GM23338 (cell line): ENCODE results near the gene FOCAD. TPM values are rescaled to one million over a fixed set of nuclear protein-coding genes. Genes with fewer than 3 reads are reported as not detected.
A peak's percentile ranks its signal among the peaks of the same experiment; 100 is the strongest.

Source experiments
- ATAC-seq: fragments of 200-7000 bp; cut with Tn5 transposase; 3 replicates; pipeline ENCODE4 v1.9.1; 2020
- DNase-seq: peaks from one replicate; pipeline ENCODE4 v3.0.0-alpha.2; 2015; ENCODE audit warnings: low spot score
- H2AFZ ChIP-seq: fragments of 200-600 bp; sonication (generic); 2 replicates; pipeline ENCODE4 v1.8.0; 2016; ENCODE audit warnings: antibody characterized with exemption, mild to moderate bottlenecking, moderate library complexity
- H3F3A ChIP-seq: fragments of 200-600 bp; sonication (generic); replicated peaks from 2 replicates; pipeline ENCODE4 v1.8.0; 2017; ENCODE audit warnings: antibody characterized with exemption, mixed run types, low read depth
- H3K27ac ChIP-seq: fragments of 200-600 bp; sonication (generic); 2 replicates; pipeline ENCODE4 v1.6.1; 2016; ENCODE audit warnings: low read depth
- H3K27me3 ChIP-seq: fragments of 200-600 bp; sonication (generic); 2 replicates; pipeline ENCODE4 v1.8.0; 2016; ENCODE audit warnings: mild to moderate bottlenecking, mixed run types, moderate library complexity; ENCODE audit not compliant: insufficient read depth
- H3K36me3 ChIP-seq: fragments of 200-600 bp; sonication (generic); 2 replicates; pipeline ENCODE4 v1.8.0; 2016; ENCODE audit warnings: mild to moderate bottlenecking; ENCODE audit not compliant: insufficient read depth
- H3K4me1 ChIP-seq: fragments of 200-600 bp; sonication (generic); 2 replicates; pipeline ENCODE4 v1.8.0; 2016; ENCODE audit warnings: mild to moderate bottlenecking, moderate library complexity; ENCODE audit not compliant: insufficient read depth
- H3K4me2 ChIP-seq: fragments of 200-600 bp; sonication (generic); 2 replicates; pipeline ENCODE4 v1.7.1; 2017; ENCODE audit warnings: mixed run types
- H3K4me3 ChIP-seq: fragments of 200-600 bp; sonication (generic); 2 replicates; pipeline ENCODE4 v1.6.1; 2016; ENCODE audit warnings: mixed run types
- H3K79me2 ChIP-seq: fragments of 200-600 bp; sonication (generic); replicated peaks from 2 replicates; pipeline ENCODE4 v1.8.0; 2017; ENCODE audit warnings: mild to moderate bottlenecking; ENCODE audit not compliant: insufficient read depth
- H3K9me2 ChIP-seq: fragments of 200-600 bp; sonication (generic); 2 replicates; pipeline ENCODE4 v1.8.0; 2017; ENCODE audit not compliant: insufficient read depth
- H4K20me1 ChIP-seq: fragments of 200-600 bp; sonication (generic); replicated peaks from 2 replicates; pipeline ENCODE4 v1.8.0; 2017; ENCODE audit warnings: mild to moderate bottlenecking; ENCODE audit not compliant: insufficient read depth
- H3K27ac Mint-ChIP-seq: 2 replicates; pipeline ENCODE4 v1.8.0; 2020; ENCODE audit warnings: inconsistent platforms, mild to moderate bottlenecking, moderate library complexity, mixed read lengths
- H3K27me3 Mint-ChIP-seq: 3 replicates; pipeline ENCODE4 v1.8.0; 2022; ENCODE audit warnings: low read depth, mild to moderate bottlenecking, moderate library complexity, mixed read lengths, inconsistent platforms; ENCODE audit not compliant: insufficient read depth, poor library complexity
- H3K36me3 Mint-ChIP-seq: 3 replicates; pipeline ENCODE4 v1.8.0; 2021; ENCODE audit warnings: low read depth, mild to moderate bottlenecking, inconsistent platforms, moderate library complexity, mixed read lengths
- H3K4me1 Mint-ChIP-seq: 3 replicates; pipeline ENCODE4 v1.8.0; 2020; ENCODE audit warnings: mild to moderate bottlenecking, inconsistent platforms, mixed read lengths
- H3K4me3 Mint-ChIP-seq: 3 replicates; pipeline ENCODE4 v1.8.0; 2021; ENCODE audit warnings: moderate library complexity, mild to moderate bottlenecking, inconsistent platforms, mixed read lengths
- H3K9me3 Mint-ChIP-seq: 3 replicates; pipeline ENCODE4 v1.8.0; 2020; ENCODE audit warnings: moderate library complexity, mild to moderate bottlenecking, inconsistent platforms, mixed read lengths
- ETS1 ChIP-seq: IDR thresholded peaks from 2 replicates; pipeline ENCODE4 v1.6.1; 2016; ENCODE audit warnings: antibody characterized with exemption
- EZH2phosphoT487 ChIP-seq: fragments of 200-600 bp; sonication (generic); IDR thresholded peaks from one replicate; pipeline ENCODE4 v1.8.1; 2018; ENCODE audit warnings: antibody characterized with exemption; ENCODE audit not compliant: unreplicated experiment
- ZNF114 ChIP-seq: fragments of 250-450 bp; sonication (Bioruptor Pico); IDR thresholded peaks from 2 replicates; pipeline ENCODE4 v1.5.0; 2020; ENCODE audit warnings: mild to moderate bottlenecking, moderate library complexity
- ZNF462 ChIP-seq: fragments of 250-450 bp; sonication (Bioruptor Pico); IDR thresholded peaks from 2 replicates; pipeline ENCODE4 v1.5.0; 2020; ENCODE audit warnings: mild to moderate bottlenecking, moderate library complexity
- polyA plus RNA-seq: library from polyadenylated mRNA; unstranded; fragments of >200 nt; fragmentation: Nextera tagmentation; extraction: Ambion mirVana; gene quantifications from 2 replicates; pipeline ENCODE4 v1.2.1, GENCODE V29; 2016
- total RNA-seq: library from RNA; depleted of rRNA; stranded (reverse); fragments of >200 nt; shearing (Covaris generic); gene quantifications from 2 replicates; pipeline ENCODE4 v1.2.3, GENCODE V29; 2014

FOCAD gene
- total and polyA plus RNA-seq, 2 experiments from 2014 or later, result 13.7 to 66.5 TPM

DNA sequence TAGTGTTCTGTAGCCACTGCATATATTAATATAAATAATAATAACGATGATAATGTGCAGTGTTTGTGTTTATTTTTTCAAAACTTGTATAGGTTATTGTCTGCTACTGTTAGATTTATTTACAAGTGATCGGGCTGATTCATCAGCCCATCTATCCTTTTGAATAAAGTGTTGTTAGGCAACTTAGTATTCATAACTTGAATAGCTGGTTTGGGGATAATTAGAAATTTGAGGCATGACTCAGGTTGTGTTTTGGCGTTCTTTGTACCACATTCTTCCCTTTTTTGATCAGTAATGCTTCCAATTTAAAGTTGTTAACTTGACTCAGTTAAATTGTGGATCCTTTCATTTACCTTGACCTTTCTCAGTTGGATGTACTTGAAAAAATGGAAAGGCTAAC lies 69.7 kb downstream of the FOCAD start:
- Histone ChIP-seq H3K27ac (no peak overlapping the region), H3K4me2 (no peak overlapping the region), H2AFZ (no peak overlapping the region), H3K36me3 (peaks cover 4% of the 10 kb centered on the region; the same call in 1 of the 2 replicates), H3K9me2 (no peaks in the 10 kb centered on the region), H3K27me3 (no peaks in the 10 kb centered on the region), H3K79me2 (peaks cover 10% of the 10 kb centered on the region; the same call in 1 of the 2 replicates), H3F3A (no peaks in the 10 kb centered on the region), H4K20me1 (no peaks in the 10 kb centered on the region), H3K4me1 (peaks cover 3% of the 10 kb centered on the region), H3K4me3 (no peak overlapping the region)
- TF ChIP-seq ZNF462 (CRISPR knock-in tag) (no peak), ZNF114 (no peak)
- no peak overlapping the region for H3K27ac Mint-ChIP-seq
- H3K9me3 Mint-ChIP-seq, result no peaks in the 10 kb centered on the region; the same call in 2 of the 3 replicates
- DNase-seq (no peak), ATAC-seq (no peak)
- H3K4me3 Mint-ChIP-seq, result no peak overlapping the region
- H3K36me3 Mint-ChIP-seq, result peaks cover 21% of the 10 kb centered on the region
- H3K4me1 Mint-ChIP-seq, result peaks cover 15% of the 10 kb centered on the region
- H3K27me3 Mint-ChIP-seq, result no peaks in the 10 kb centered on the region

GRCh38 chr9:20754556-20754955 lies 70.5 kb downstream of the FOCAD start:
- Mint-ChIP-seq H3K36me3 (peaks cover 22% of the 10 kb centered on the region), H3K4me3 (no peak overlapping the region), H3K27ac (peak overlapping the region; percentile 82), H3K9me3 (no peaks in the 10 kb centered on the region; the same call in 2 of the 3 replicates), H3K27me3 (no peaks in the 10 kb centered on the region), H3K4me1 (peaks cover 10% of the 10 kb centered on the region)
- Histone ChIP-seq H2AFZ (no peak overlapping the region), H3K4me2 (no peak overlapping the region), H3K79me2 (peaks cover 10% of the 10 kb centered on the region; the same call in 1 of the 2 replicates), H3K27me3 (no peaks in the 10 kb centered on the region), H3K9me2 (no peaks in the 10 kb centered on the region), H3K27ac (no peak overlapping the region), H3K36me3 (peaks cover 4% of the 10 kb centered on the region; the same call in 1 of the 2 replicates), H3K4me1 (no peaks in the 10 kb centered on the region; the same call in 1 of the 2 replicates), H4K20me1 (no peaks in the 10 kb centered on the region), H3K4me3 (no peak overlapping the region), H3F3A (no peaks in the 10 kb centered on the region)
- no peak for ATAC-seq
- no peak for DNase-seq
- TF ChIP-seq ZNF114 (no peak), ETS1 (no peak), EZH2phosphoT487 (no peak), ZNF462 (CRISPR knock-in tag) (no peak)
